ENCODE measurements around the gene ALK. TPM values are rescaled to one million over a fixed set of nuclear protein-coding genes. Genes with fewer than 3 reads are reported as not detected.

The ALK gene
- total and polyA plus RNA-seq, 2 experiments from 2014 or later: 0.35 TPM; not detected in 1

- H3K27ac Mint-ChIP-seq: no peak overlapping the region
- Histone ChIP-seq H3K4me3 (no peak overlapping the region), H3K4me1 (ENCODE audit: insufficient read depth) (0 out of 2 replicates have a peak, but pooled peaks cover 5% of the 10 kb centered on the region), H4K20me1 (replicated peaks; ENCODE audit: insufficient read depth) (no peaks in the 10 kb centered on the region), H3K4me2 (no peak overlapping the region), H3K79me2 (replicated peaks; ENCODE audit: insufficient read depth) (no peaks in the 10 kb centered on the region), H3K27me3 (ENCODE audit: insufficient read depth) (no peaks in the 10 kb centered on the region), H3F3A (replicated peaks; ENCODE audit: low read depth) (no peaks in the 10 kb centered on the region), H3K27ac (ENCODE audit: low read depth) (no peak overlapping the region), H3K36me3 (ENCODE audit: insufficient read depth) (no peaks in the 10 kb centered on the region), H3K9me2 (ENCODE audit: insufficient read depth) (peaks cover 13% of the 10 kb centered on the region; the same call in 1 of the 2 replicates), H2AFZ (no peak overlapping the region)
- no peak overlapping the region for H3K4me3 Mint-ChIP-seq
- ATAC-seq: no peak
- peaks cover 8% of the 10 kb centered on the region for H3K36me3 Mint-ChIP-seq (ENCODE audit: low read depth)
- no peaks in the 10 kb centered on the region for H3K27me3 Mint-ChIP-seq (ENCODE audit: insufficient read depth, low read depth, poor library complexity)
- no peak for TF ChIP-seq NANOG (IDR thresholded peaks at IDR 0.05; ENCODE audit: borderline replicate concordance)
- TF ChIP-seq ZNF331 (CRISPR knock-in tag; IDR thresholded peaks at IDR 0.05; ENCODE audit: low read depth): no peak
- TF ChIP-seq EZH2phosphoT487 (IDR thresholded peaks at IDR 0.05; ENCODE audit: unreplicated experiment): no peak
- TF ChIP-seq POLR2AphosphoS5 (IDR thresholded peaks at IDR 0.05; ENCODE audit: low read depth): no peak
- no peak for TF ChIP-seq CTCF (conservative IDR thresholded peaks at IDR 0.05; ENCODE audit: low read depth in 2 of 2)
- TF ChIP-seq EZH2 (IDR thresholded peaks at IDR 0.05; ENCODE audit: low read depth, unreplicated experiment): no peak
- no peak for TF ChIP-seq STAT1 (IDR thresholded peaks at IDR 0.05; ENCODE audit: unreplicated experiment)
- no peak for TF ChIP-seq REST (IDR thresholded peaks at IDR 0.05; ENCODE audit: unreplicated experiment)
- TF ChIP-seq CREB1 (CRISPR knock-in tag; IDR thresholded peaks at IDR 0.05; ENCODE audit: low read depth): no peak
- no peak for DNase-seq (ENCODE audit: low spot score)
- peaks cover 8% of the 10 kb centered on the region; the same call in 2 of the 3 replicates for H3K9me3 Mint-ChIP-seq
- peaks cover 11% of the 10 kb centered on the region for H3K4me1 Mint-ChIP-seq
Observed at GRCh38 chr2:29377788-29378187, 543.6 kb downstream of the ALK start.

- Histone ChIP-seq H3K4me1 (ENCODE audit: insufficient read depth) (0 out of 2 replicates have a peak, but pooled peaks cover 5% of the 10 kb centered on the region), H3F3A (replicated peaks; ENCODE audit: low read depth) (no peaks in the 10 kb centered on the region), H3K79me2 (replicated peaks; ENCODE audit: insufficient read depth) (no peaks in the 10 kb centered on the region), H2AFZ (no peak overlapping the region), H3K4me2 (no peak overlapping the region), H3K4me3 (no peak overlapping the region), H3K36me3 (ENCODE audit: insufficient read depth) (no peaks in the 10 kb centered on the region), H3K9me2 (ENCODE audit: insufficient read depth) (peaks cover 13% of the 10 kb centered on the region; the same call in 1 of the 2 replicates), H3K27me3 (ENCODE audit: insufficient read depth) (no peaks in the 10 kb centered on the region), H3K27ac (ENCODE audit: low read depth) (no peak overlapping the region), H4K20me1 (replicated peaks; ENCODE audit: insufficient read depth) (no peaks in the 10 kb centered on the region)
- no peak for TF ChIP-seq POLR2AphosphoS5 (IDR thresholded peaks at IDR 0.05; ENCODE audit: low read depth)
- TF ChIP-seq CTCF (conservative IDR thresholded peaks at IDR 0.05; ENCODE audit: low read depth in 2 of 2): no peak
- TF ChIP-seq EZH2 (IDR thresholded peaks at IDR 0.05; ENCODE audit: low read depth, unreplicated experiment): no peak
- no peak for TF ChIP-seq JUNB (IDR thresholded peaks at IDR 0.05; ENCODE audit: unreplicated experiment)
- ATAC-seq (no peak), DNase-seq (ENCODE audit: low spot score) (no peak)
- Mint-ChIP-seq H3K9me3 (peaks cover 8% of the 10 kb centered on the region; the same call in 2 of the 3 replicates), H3K4me1 (peaks cover 11% of the 10 kb centered on the region), H3K27ac (no peak overlapping the region), H3K27me3 (ENCODE audit: insufficient read depth, low read depth, poor library complexity) (no peaks in the 10 kb centered on the region), H3K4me3 (no peak overlapping the region), H3K36me3 (ENCODE audit: low read depth) (peaks cover 8% of the 10 kb centered on the region)
Observed at GRCh38 chr2:29376541-29376940, 544.8 kb downstream of the ALK start.
